HepG2 (cell line): ENCODE measurements around the gene NBEAL1. TPM values are rescaled to one million over a fixed set of nuclear protein-coding genes. Genes with fewer than 3 reads are reported as not detected.
A peak's percentile ranks its signal among the peaks of the same experiment; 100 is the strongest.

Source experiments
- AGO1 ChIP-seq: fragments of 200-400 bp; formaldehyde crosslinking; IDR thresholded peaks from 2 replicates; pipeline ENCODE4 v1.6.1; 2017; ENCODE audit warnings: mild to moderate bottlenecking, low read depth, low read length, moderate library complexity; ENCODE audit not compliant: poor library complexity, severe bottlenecking
- CREM ChIP-seq, 2 experiments: sonication (generic) in 1 of 2; formaldehyde crosslinking in 1 of 2; IDR thresholded peaks; 2 replicates each; pipeline versions ENCODE4 v1.4.0 to v1.6.1; 2016 to 2020; ENCODE audit warnings: antibody characterized with exemption in 1 of 2, mild to moderate bottlenecking in 1 of 2, missing genetic modification reagents in 1 of 2
- EP300 ChIP-seq, 3 experiments: sonication (generic) in 1 of 3; formaldehyde crosslinking in 1 of 3; IDR thresholded peaks; 2 replicates each; pipeline versions ENCODE4 v1.5.1 to v1.6.1; 2011 to 2020; ENCODE audit warnings: low read depth in 2 of 3, low read length in 2 of 3, borderline replicate concordance in 1 of 3, improper control_type of control experiment in 1 of 3, mild to moderate bottlenecking in 1 of 3, missing genetic modification reagents in 1 of 3, moderate library complexity in 1 of 3
- ETV5 ChIP-seq: IDR thresholded peaks from 2 replicates; pipeline ENCODE4 v1.6.1; 2018; ENCODE audit warnings: missing biosample characterization, missing genetic modification reagents, inconsistent platforms, borderline replicate concordance
- GLI4 ChIP-seq: sonication (generic); formaldehyde crosslinking; IDR thresholded peaks from 2 replicates; pipeline ENCODE4 v1.5.1; 2020; ENCODE audit warnings: missing genetic modification reagents, mild to moderate bottlenecking, moderate library complexity, borderline replicate concordance
- RERE ChIP-seq: IDR thresholded peaks from 2 replicates; pipeline ENCODE4 v1.6.1; 2016; ENCODE audit warnings: low read depth, missing genetic modification reagents, missing compliant biosample characterization
- SRSF9 ChIP-seq: fragments of 200-400 bp; formaldehyde crosslinking; IDR thresholded peaks from 2 replicates; pipeline ENCODE4 v1.6.1; 2018; ENCODE audit warnings: borderline replicate concordance, mild to moderate bottlenecking, low read depth, low read length; ENCODE audit not compliant: insufficient read depth, poor library complexity, severe bottlenecking
- THRA ChIP-seq: sonication (generic); formaldehyde crosslinking; IDR thresholded peaks from 2 replicates; pipeline ENCODE4 v1.4.0; 2020; ENCODE audit warnings: missing genetic modification reagents, borderline replicate concordance
- WIZ ChIP-seq: sonication (generic); formaldehyde crosslinking; IDR thresholded peaks from 2 replicates; pipeline ENCODE4 v1.5.1; 2020; ENCODE audit warnings: mild to moderate bottlenecking, missing genetic modification reagents
- YEATS4 ChIP-seq: sonication (generic); formaldehyde crosslinking; IDR thresholded peaks from 2 replicates; pipeline ENCODE4 v1.4.0; 2020; ENCODE audit warnings: missing genetic modification reagents, borderline replicate concordance
- ZBTB37 ChIP-seq: sonication (generic); formaldehyde crosslinking; IDR thresholded peaks from 2 replicates; pipeline ENCODE4 v1.4.0; 2020; ENCODE audit warnings: mild to moderate bottlenecking, missing genetic modification reagents
- ZC3H13 ChIP-seq: sonication (generic); formaldehyde crosslinking; IDR thresholded peaks from 2 replicates; pipeline ENCODE4 v1.8.1; 2023; ENCODE audit warnings: mild to moderate bottlenecking, missing genetic modification reagents, moderate library complexity
- ZNF619 ChIP-seq: sonication (generic); formaldehyde crosslinking; IDR thresholded peaks from 2 replicates; pipeline ENCODE4 v1.4.0; 2020; ENCODE audit warnings: mild to moderate bottlenecking, missing genetic modification reagents
- ZNF709 ChIP-seq: sonication (generic); formaldehyde crosslinking; IDR thresholded peaks from 2 replicates; pipeline ENCODE4 v1.5.0; 2020; ENCODE audit warnings: mild to moderate bottlenecking, missing genetic modification reagents
- ZNF746 ChIP-seq: sonication (generic); formaldehyde crosslinking; IDR thresholded peaks from 2 replicates; pipeline ENCODE4 v1.8.0; 2022; ENCODE audit warnings: mild to moderate bottlenecking, missing genetic modification reagents
- ZNF839 ChIP-seq: sonication (generic); formaldehyde crosslinking; IDR thresholded peaks from 2 replicates; pipeline ENCODE4 v1.4.0; 2020; ENCODE audit warnings: missing genetic modification reagents, mild to moderate bottlenecking, borderline replicate concordance
- ZUFSP ChIP-seq: sonication (generic); formaldehyde crosslinking; IDR thresholded peaks from 2 replicates; pipeline ENCODE4 v1.9.0; 2021; ENCODE audit warnings: missing genetic modification reagents, mild to moderate bottlenecking, borderline replicate concordance
- polyA plus RNA-seq, 8 experiments: library from polyadenylated mRNA; depleted of rRNA in 3 of 8; stranded (reverse) in 7 of 8; unstranded in 1 of 8; fragments of >200 nt; fragmentation: Illumina TruSeq in 4 of 8; extraction: Trizol in 4 of 8; gene quantifications; 2 replicates each; pipeline versions ENCODE4 v1.2.1 to v1.2.3, GENCODE V29; 2011 to 2016; ENCODE audit warnings: low read depth in 4 of 8, missing spikeins in 1 of 8, mixed read lengths in 1 of 8; ENCODE audit not compliant: insufficient read depth in 1 of 8
- total RNA-seq, 5 experiments: library from RNA; depleted of rRNA; stranded (reverse); fragments of >200 nt; fragmentation: Illumina TruSeq; extraction: Trizol; gene quantifications; 2 replicates each; pipeline ENCODE4 v1.2.3, GENCODE V29; 2016; ENCODE audit warnings: low read depth in 1 of 5

The NBEAL1 gene
- total and polyA plus RNA-seq, 2 of the 13 experiments (the other 11 are each of a cell fraction or from before 2014, with no cell fraction given), result 6.4 to 15.7 TPM

GRCh38 chr2:203014456-203015199, at the start of gene NBEAL1 (continued):
- TF ChIP-seq RERE (CRISPR knock-in tag), result no peak
- TF ChIP-seq ZC3H13 (CRISPR knock-in tag), result 0 out of 2 replicates have a peak, but pooled peaks have one; percentile 56
- TF ChIP-seq AGO1, result no peak
- TF ChIP-seq ZBTB37, result no peak
- no peak for TF ChIP-seq SRSF9
- no peak for TF ChIP-seq ZUFSP (CRISPR knock-in tag)
- peak; percentile 65 for TF ChIP-seq ZNF709 (CRISPR knock-in tag)
- peak; percentile 34; the same call in 1 of the 2 replicates for TF ChIP-seq YEATS4 (CRISPR knock-in tag)
- no peak for TF ChIP-seq EP300 (IDR thresholded peaks at IDR 0.05; ENCODE audit: low read depth in 2 of 2, low read length in 2 of 2)
- no peak for TF ChIP-seq EP300 (CRISPR knock-in tag; IDR thresholded peaks at IDR 0.05; ENCODE audit: borderline replicate concordance)
- TF ChIP-seq THRA (CRISPR knock-in tag), result peak; percentile 90
- no peak for TF ChIP-seq ZNF839 (CRISPR knock-in tag)
- peak; percentile 94; the same call in 1 of the 2 replicates for TF ChIP-seq GLI4
- peak; percentile 89 for TF ChIP-seq ZNF746 (CRISPR knock-in tag)
- no peak; the same call in 1 of the 2 replicates for TF ChIP-seq ZNF619 (CRISPR knock-in tag)
- peak; percentile 84 for TF ChIP-seq ETV5 (CRISPR knock-in tag)
- no peak; the same call in 1 of the 2 replicates for TF ChIP-seq WIZ
- TF ChIP-seq CREM (IDR thresholded peaks at IDR 0.05), result peak; percentile 96
- TF ChIP-seq CREM (CRISPR knock-in tag; IDR thresholded peaks at IDR 0.05), result 0 out of 2 replicates have a peak, but pooled peaks have one; percentile 69
